ENCODE results near the gene TEKT2.

Gene TEKT2, protein sequence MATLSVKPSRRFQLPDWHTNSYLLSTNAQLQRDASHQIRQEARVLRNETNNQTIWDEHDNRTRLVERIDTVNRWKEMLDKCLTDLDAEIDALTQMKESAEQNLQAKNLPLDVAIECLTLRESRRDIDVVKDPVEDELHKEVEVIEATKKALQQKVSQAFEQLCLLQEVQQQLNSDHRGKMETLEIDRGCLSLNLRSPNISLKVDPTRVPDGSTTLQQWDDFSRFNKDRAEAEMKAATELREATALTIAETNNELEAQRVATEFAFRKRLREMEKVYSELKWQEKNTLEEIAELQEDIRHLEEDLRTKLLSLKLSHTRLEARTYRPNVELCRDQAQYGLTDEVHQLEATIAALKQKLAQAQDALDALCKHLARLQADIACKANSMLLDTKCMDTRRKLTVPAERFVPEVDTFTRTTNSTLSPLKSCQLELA

DNA sequence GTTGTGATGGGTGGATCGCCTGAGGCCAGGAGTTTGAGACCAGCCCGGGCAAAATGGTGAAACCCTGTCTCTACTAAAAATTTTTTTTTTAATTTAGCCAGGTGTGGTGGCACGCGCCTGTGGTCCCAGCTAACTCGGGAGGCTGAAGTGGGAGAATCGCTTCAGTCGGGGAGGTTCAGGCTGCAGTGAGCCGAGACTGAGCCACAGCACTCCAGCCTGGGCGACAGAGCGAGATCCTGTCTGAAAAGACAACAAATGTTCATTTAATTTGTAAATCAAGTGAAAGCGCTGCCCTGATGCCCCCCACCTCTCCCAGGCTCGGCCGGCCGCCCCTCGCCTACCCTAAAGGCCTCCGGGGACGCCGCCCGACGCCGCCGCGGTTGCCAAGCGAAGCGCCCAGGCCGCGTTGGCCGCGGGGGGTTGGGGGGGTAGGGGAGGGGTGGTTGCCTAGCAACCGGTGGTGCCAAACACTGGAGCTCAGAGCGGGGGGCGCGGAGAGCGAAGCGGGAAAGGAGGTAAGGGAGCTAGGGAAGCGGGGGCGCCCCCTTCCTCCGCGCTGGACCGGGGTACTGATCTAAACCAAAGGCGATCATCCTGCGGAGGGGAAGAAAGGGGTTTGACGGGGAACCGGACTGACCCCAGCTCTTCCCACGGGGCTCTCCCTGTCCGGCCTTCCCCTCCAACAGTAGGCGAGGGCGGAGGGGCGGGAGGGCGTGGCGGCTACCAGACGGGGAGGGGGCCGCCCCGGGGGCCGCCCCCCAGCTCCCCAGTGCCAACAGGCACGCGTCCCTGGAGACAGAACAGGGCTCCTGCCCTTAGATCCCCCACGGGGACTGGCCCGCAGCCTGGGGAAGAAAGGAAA lies at the start of gene TEKT2:
Gene TEKT2 (plus strand): TSS at position 460 of the 862 bp plus-strand sequence. CDS start 828 bp downstream, outside the sequence.
- no peak for DNase-seq

DNA sequence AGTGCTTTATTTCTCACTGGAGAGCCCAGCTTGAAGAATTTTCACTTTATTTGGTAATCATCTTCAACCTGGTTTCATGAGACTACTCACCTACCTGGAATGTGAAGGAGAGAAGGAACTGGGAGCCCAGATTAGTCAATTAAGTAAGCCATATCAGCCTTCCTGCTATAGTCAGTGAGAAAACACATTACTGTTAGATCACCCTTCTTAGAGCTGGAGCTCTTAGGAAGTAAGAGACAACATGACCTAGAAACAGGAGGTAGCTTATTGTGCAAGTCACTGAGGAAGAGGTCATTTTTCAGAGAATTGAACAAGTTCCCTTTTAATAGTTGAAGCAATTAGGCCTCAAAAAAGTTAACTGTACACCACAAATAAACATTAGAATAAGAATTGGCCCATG lies 49.2 kb upstream of the TEKT2 start:
- no peak for DNase-seq

DNA sequence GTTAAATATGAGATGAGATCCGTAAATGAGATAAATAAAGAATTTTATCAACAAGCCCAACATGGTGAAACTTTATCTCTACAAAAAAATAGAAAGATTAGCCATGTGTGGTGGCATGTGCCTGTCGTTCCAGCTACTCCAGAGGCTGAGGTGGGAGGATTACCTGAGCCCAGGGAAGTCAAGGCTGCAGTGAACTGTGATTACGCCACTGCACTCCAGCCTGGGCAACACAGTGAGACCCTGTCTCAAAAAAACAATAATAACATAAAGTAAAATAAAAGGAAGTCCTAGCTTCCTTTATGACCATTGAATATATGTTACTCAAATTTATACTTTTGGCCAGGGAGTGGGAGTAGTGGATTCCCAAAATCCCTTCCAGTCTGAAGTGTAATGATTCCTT lies 48.7 kb upstream of the TEKT2 start:
- DNase-seq = no peak

DNA sequence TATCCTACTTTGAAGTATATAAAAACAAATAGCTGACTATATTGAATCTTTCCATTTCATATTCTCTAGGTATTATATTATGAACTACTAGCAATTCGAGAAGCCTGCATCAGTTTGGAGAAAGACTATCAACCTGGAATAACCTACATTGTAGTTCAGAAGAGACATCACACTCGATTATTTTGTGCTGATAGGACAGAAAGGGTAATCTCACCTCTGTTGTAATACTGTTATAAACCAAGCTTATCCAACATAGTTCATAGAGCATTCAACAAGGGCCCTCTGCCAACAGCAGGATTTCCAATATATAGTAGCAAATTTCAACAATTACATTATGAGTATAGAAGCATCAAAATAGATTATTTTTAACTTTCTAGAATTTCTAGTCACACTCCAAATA lies 43.7 kb upstream of the TEKT2 start:
- no peak for DNase-seq

DNA sequence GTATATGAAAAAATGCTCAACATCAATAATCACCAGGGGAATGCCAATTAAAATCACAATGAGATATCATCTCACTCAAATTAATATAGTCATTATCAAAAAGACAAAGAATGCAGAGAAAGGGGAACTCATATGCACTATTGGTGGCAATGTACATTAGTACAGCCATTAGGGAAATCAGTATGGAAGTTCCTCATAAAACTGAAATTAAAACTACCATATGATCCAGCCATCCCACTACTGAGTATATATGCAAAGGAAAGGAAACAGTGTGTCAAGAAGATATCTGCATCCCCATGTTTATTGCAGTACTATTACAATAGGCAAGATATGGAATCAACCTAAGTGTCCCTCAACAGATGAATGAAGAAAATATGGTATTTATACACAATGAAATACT lies 32.1 kb upstream of the TEKT2 start:
- no peak for DNase-seq

DNA sequence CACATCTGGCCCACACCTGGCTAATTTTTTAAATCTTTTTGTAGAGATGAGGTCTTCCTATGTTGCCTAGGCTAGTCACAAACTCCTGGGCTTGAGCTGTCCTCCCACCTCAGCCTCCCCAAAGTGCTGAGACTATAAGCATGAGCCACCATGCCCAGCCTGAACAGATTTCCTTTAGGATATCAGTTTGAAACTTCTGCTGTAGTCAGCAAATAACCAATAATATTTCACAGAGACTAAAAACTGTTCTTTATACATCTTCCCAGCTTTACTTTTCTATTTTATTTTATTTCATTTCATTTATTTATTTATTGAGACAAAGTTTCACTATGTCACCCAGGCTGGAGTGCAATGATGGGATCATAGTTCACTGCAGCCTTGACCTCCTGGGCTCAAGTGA lies 29.9 kb upstream of the TEKT2 start:
- no peak for DNase-seq

DNA sequence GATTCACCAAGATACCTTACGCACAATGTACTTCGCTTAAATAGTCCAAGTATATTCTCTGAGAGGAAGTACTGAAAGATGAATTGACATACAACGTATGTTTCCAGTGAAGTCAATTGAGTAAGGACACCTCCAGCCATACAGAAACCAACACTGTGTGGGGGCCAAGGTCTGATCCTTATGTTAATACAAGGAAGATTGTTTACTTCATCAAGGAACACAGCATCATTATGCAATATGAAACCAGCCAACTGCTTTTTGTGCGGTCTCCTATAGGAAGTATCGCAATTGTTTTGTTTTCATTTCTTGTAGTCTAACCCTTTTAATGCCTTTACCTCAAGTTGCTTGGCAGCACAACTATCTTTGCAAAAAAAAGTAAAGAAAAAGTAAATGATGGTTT lies 28.2 kb upstream of the TEKT2 start:
- DNase-seq = no peak

DNA sequence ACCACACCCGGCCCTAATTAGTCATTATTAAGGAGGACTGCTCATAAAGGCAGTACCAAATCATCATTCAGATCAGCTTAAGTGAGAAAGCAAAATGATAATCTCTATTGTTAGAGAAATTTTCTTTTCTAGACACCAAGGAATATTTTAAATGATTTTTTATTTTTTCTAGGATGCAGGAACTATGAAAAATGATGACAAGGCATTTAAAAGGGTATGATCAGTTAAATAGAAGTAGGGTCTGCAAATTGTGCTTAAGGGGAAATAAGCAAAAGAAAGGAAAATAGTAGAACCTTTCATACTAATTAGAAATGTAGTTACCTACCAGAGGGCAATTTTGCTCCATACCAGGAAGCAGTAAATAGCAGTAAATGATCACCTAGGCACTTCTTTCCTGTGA lies 21.6 kb upstream of the TEKT2 start:
- no peak for DNase-seq

DNA sequence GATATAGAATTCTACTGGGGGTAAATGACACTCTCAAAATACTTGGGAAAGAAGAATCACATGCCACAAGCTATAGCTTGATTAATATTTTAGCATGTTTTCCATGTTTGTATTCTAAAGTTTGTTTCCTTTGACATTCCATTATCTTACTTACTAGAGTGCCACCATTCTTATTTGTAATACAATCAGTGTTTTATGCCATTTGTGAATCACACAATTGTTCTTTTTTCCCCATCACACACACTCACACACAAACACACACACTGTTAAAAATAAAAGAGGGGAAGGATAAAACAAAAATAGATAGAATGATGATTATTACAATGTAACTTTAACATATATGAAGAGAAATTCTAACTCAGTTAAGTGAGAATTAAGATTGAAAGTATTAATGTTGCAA lies 16.0 kb upstream of the TEKT2 start:
- DNase-seq = no peak

DNA sequence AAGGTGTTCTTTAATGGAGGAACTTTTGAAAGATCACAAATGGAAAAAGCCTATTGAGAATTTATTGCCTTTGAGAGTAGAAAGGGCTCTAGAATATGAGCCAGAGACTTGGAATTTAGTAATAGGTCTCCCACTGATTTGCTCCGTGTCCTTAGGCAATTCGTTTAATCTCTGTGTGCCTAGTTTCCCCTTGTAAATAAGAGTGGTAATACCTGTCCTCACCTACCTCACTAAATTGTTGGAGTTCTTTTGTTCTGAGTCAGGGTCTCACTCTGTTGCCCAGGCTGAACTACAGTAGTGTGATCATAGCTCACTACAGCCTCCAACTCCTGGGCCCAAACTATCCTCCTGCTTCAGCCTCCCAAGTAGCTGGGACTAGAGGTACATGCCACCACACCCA lies 15.0 kb upstream of the TEKT2 start:
- DNase-seq = no peak

DNA sequence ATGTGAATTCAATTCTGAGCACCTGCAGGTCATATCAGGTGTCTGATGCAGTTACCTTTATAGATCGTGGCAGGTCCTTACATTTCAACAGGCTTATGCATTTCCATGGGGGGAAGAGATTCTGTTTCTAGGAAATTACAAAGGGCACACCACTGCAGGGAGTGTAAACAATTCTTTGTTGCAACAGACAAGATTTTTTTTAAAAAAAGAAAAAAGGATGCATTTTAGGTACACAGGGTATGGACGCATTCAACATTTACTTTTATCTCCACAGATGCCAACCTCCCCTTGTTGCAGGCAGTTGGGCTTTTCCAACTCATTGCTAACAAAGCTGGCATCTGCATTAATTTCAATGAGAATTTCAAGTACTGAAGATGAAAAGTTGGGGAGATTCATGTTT lies 13.5 kb upstream of the TEKT2 start:
- no peak for DNase-seq

DNA sequence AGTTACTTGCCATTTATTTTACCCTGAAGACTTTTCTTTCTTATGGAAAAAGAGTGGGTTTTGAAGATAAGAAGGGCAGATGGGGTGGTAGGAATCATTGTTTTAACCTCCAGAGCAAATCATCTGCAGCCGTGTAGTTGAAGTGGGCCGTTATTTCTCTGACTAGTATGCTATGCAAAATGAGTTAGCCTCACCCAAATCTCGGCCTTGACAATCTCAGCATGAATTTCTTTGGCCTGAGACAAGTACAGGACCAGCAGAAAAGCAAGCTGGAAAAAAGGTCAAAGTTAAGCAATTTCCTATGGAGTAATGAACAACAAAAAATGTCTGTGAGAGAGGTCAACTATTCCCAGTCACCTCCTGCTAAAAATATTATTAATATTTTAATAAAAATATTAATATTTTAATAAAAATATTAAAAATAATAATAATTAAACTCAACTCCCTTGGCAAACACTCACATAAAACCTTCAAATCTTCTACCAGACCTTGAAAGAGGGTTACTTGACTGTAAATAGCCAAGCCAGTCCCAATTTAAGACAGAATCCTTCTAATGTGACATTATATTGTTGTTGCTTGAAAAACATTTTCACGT lies 6.8 kb upstream of the TEKT2 start:
- no peak for DNase-seq

DNA sequence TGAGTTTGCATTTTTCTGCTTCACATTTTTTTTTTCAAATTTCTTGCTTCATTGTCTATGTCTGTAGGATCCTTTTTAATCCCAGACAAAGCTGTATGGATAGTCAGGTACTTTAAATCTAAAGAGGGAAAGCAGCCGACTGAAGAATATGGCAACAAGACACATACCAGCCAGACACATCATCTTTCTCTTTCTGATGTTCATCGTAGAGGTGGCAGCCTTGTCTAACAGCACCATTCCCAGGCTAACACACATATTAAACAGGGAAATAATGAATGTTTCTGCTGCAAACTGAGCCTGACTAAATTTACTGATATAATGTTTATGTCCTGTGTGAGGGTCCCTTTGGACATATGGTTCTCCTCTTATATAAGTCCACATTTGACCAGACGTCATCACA lies 3.7 kb upstream of the TEKT2 start:
- DNase-seq = no peak

DNA sequence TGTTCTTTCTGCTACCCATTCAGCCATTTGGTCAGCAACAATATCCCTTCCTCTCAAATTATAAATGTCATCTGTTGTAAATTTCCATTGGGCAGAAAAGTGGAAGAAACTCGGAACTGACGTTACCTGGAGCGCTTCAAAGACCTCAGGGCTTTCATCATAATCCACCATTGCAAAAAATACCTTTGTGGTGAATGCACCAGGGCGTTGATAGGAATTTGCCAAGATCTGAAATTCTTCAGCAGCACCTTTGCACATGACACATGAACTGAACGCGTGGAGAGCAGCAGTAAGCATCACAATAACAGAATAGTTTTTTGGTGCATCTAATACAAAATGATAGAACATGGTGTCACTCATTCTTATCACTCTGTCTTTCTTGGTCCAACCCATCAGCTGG lies 3.1 kb upstream of the TEKT2 start:
- DNase-seq = no peak

DNA sequence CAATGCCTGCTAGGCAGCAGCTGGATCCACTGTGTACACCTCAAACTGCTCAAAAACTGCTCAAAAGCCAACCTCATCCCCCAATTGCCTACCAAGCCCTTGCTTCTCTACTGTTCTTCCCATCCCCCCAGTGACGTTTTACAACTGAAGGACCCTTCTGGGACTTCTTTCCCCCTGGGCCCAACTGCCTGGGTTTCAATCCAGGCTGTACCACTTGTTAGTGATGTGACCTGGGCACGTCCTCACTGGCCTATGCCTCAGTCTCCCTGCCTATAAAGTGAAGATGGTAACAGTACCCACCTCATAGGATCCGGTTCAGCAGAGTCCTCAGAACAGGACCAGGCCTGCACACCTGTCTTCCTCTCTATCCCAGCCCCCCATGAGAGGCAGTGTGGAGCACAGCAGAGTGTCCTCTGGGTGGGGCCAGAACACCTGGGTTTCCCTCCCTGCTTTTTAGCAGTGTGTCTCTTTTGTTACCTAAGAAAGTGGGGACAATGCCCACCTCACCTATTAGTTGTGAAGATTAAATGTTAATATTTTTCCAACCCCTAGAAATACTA lies 1.9 kb upstream of the TEKT2 start:
- DNase-seq = no peak

DNA sequence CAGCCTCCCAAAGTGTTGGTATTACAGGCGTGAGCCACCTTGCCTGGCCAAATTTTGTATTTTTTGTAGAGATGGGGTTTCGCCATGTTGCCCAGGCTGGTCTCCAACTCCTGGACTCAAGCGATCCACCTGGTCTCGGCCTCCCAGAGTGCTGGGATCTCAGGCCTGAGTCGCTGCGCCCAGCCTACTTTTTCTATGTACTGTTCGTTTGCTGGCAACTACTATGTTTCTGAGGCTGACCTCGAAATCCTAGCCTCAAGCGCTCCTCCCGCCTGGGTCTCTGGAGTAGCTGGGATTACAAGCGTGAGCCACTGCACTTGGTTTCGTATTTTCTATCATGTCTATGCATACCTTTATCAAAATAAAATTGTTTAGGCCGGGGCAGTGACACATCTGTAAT lies 675 bp upstream of the TEKT2 start:
- DNase-seq = no peak

DNA sequence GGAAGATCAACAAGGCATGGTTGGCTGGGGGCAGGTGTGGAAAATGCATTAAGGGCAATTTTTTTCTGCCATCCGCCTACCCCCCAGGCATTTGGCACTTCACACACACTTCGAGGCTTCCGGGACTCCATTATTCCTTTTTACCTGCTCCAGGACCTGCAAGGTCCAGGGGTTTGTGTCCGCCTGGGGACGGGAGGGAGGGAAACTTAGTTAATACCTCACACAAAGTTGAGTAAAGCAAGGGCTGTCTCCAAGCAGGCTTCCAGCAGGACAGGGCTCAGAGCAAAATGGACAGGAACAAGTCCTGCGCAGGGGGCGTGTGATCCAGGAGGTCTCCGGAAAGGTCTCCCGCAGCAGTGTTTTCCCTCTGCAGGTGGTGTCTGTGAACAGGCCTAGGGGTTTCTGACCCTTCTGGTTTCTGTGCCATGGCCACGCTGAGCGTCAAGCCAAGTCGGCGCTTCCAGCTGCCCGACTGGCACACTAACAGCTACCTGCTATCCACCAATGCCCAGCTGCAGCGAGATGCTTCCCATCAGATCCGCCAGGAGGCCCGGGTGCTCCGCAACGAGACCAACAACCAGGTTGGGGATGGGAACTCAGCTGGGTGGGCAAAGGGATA lies 712 bp downstream of the TEKT2 start:
- DNase-seq = no peak

DNA sequence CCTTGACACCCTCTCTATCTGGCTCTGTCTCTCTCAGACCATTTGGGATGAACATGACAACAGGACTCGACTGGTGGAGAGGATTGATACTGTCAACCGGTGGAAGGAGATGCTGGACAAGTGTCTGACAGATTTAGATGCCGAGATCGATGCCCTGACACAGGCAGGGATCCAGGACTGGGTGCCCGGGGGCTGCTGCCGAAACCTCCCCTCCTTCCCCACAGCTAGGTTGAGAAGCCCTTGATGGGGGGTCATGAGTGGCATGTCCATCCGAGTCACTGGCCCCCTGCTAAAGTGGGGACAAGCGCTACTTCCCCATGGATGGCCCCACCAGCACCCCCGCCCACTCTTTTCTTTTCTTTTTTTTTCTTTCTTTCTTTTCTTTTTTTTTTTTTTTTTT lies 1.2 kb downstream of the TEKT2 start:
- no peak for DNase-seq

DNA sequence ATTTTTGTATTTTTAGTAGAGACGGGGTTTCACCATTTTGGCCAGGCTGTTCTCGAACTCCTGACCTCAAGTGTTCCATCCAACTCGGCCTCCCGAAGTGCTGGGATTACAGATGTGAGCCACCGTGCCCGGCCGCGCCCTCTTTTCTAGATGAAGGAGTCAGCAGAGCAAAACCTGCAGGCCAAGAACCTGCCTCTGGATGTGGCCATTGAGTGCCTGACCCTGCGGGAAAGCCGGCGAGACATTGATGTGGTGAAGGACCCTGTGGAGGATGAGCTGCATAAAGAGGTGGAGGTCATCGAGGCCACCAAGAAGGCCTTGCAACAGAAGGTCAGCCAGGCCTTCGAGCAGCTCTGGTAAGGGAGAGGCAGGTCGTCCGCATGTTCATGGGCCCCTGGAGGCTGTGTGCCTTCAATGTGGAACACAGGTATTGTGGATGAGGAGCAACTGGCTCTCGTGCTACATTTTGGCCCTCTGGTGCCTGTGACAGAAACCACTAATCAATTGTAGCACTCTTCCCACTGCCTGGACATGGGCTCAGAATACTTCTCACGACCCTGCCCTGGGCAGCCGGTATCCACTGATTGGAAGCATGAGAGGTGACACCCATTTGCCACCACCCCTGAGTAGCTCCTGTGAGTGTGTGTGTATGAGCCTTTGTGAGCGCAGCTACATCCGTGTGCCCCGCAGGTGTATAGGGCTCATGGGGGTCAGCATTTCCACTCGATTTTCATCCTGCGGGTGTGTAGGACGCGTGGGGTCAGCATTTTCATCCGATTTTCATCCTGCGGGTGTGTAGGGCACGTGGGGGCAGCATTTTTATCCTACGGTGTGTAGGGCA lies 2.0 kb downstream of the TEKT2 start:
- DNase-seq = no peak

DNA sequence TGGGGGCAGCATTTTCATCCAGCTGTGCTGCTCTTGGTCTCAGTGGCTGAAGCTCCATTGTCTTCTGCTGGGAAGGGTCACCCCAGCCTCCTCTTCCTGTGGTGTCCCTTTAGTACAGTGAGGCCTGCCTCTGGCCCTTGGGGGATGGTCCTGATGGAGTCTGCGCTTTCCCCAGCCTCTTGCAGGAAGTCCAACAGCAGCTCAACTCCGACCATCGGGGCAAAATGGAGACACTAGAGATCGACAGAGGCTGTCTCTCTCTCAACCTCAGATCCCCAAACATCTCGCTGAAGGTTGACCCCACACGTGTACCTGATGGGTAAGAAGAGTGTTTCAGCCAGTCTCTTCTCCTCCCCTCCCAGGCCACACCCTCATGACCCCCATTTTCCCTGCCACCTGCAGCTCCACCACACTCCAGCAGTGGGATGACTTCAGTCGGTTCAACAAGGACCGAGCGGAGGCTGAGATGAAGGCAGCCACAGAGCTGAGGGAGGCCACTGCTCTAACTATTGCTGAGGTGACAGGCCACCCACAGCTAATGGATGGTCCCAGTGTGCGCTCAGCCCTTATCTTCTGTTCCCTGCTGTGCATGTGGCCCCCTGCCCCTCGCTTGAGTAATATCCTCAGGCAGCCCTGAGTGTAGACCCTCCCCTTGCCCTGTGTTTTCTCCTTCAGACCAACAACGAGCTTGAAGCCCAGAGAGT lies 2.8 kb downstream of the TEKT2 start:
- DNase-seq = no peak
